Measurements from ENCODE around the gene WIPF3. TPM values are rescaled to one million over a fixed set of nuclear protein-coding genes. Genes with fewer than 3 reads are reported as not detected.

Gene WIPF3
- total and polyA plus RNA-seq, 2 of the 4 experiments (the other 2 are of a cell fraction): not detected

GRCh38 chr7:29840701-29841100 is 34.4 kb downstream of the WIPF3 start:
- DNase-seq: no peak
- no peaks in the 10 kb centered on the region for H3K79me1 ChIP-seq (ENCODE audit: low read depth in 1 of 2, low read length in 2 of 2)
- peaks cover 4% of the 10 kb centered on the region for H3K27me3 ChIP-seq (ENCODE audit: control insufficient read depth, insufficient read depth, low read length)
- no peak overlapping the region for H3K14ac ChIP-seq (replicated peaks; ENCODE audit: low read depth, low read length)
- no peak overlapping the region for H3K56ac ChIP-seq (ENCODE audit: extremely low read depth, insufficient read depth, low read length)
- no peak overlapping the region for H2AK9ac ChIP-seq (replicated peaks; ENCODE audit: low read depth, low read length, poor library complexity)
- no peak overlapping the region for H4K5ac ChIP-seq (ENCODE audit: low read depth, low read length)
- no peak for TF ChIP-seq USF2 (IDR thresholded peaks at IDR 0.05; ENCODE audit: low read depth, low read length)
- TF ChIP-seq ELK1 (IDR thresholded peaks at IDR 0.05; ENCODE audit: borderline replicate concordance, low read depth, low read length): no peak
- no peak for TF ChIP-seq RCOR1 (IDR thresholded peaks at IDR 0.05; ENCODE audit: insufficient replicate concordance, low read length)
- TF ChIP-seq RFX5 (IDR thresholded peaks at IDR 0.05; ENCODE audit: low read depth, low read length): no peak
- TF ChIP-seq FOS (IDR thresholded peaks at IDR 0.05; ENCODE audit: low read depth, low read length): no peak
- TF ChIP-seq RAD21 (IDR thresholded peaks at IDR 0.05; ENCODE audit: low read length): no peak
- no peak for TF ChIP-seq CHD1 (IDR thresholded peaks at IDR 0.05; ENCODE audit: low read depth, low read length)
- TF ChIP-seq SMC3 (IDR thresholded peaks at IDR 0.05; ENCODE audit: low read depth, low read length): no peak
- TF ChIP-seq CTCF (conservative IDR thresholded peaks at IDR 0.05; ENCODE audit: low read depth, low read length): no peak
- no peak for TF ChIP-seq NFE2L2 (IDR thresholded peaks at IDR 0.05; ENCODE audit: low read depth, low read length)
- no peak for TF ChIP-seq CEBPB (IDR thresholded peaks at IDR 0.05; ENCODE audit: low read depth, low read length)
- no peak for TF ChIP-seq POLR2A (IDR thresholded peaks at IDR 0.05; ENCODE audit: low read depth, low read length)
- no peak for TF ChIP-seq MAZ (IDR thresholded peaks at IDR 0.05; ENCODE audit: borderline replicate concordance, low read depth, low read length)
- no peak for TF ChIP-seq BHLHE40 (IDR thresholded peaks at IDR 0.05; ENCODE audit: low read depth, low read length)
- TF ChIP-seq MXI1 (IDR thresholded peaks at IDR 0.05; ENCODE audit: borderline replicate concordance, low read depth, low read length): no peak
- no peak for TF ChIP-seq MAFK (IDR thresholded peaks at IDR 0.05; ENCODE audit: low read depth, low read length)
- no peak overlapping the region for H4K8ac ChIP-seq (ENCODE audit: low read depth in 2 of 2, low read length in 2 of 2)
- H2AFZ ChIP-seq (replicated peaks; ENCODE audit: low read length, poor library complexity): no peak overlapping the region
- H2BK5ac ChIP-seq (ENCODE audit: low read depth, low read length, poor library complexity, severe bottlenecking): no peak overlapping the region
- ChIA-PET CTCF (no interaction called here), POLR2A (ENCODE audit: unreplicated experiment) (no interaction called here)
- H3K4me1 ChIP-seq (ENCODE audit: control insufficient read depth, insufficient read depth, low read length): no peaks in the 10 kb centered on the region
- H3K4ac ChIP-seq (ENCODE audit: low read depth, low read length): no peak overlapping the region
- in situ Hi-C loops (cut with MboI; ENCODE audit: low sequenced_read_pairs) (no loop called here), intact Hi-C loops (cut with micrococcal nuclease) (no loop called here), dilution Hi-C loops (cut with HindIII; ENCODE audit: low sequenced_read_pairs, unreplicated experiment) (no loop called here)
- no peak overlapping the region for H3K18ac ChIP-seq (ENCODE audit: low read depth, low read length)
- no peak overlapping the region for H3K23ac ChIP-seq (ENCODE audit: low read depth, low read length)
- H3K9ac ChIP-seq (ENCODE audit: low read depth, low read length): no peak overlapping the region
- no peaks in the 10 kb centered on the region for H3K9me3 ChIP-seq (ENCODE audit: control insufficient read depth, insufficient read depth, low read length)
- no peak for ATAC-seq (ENCODE audit: low read depth)
- no peak overlapping the region for H3K27ac ChIP-seq (ENCODE audit: insufficient read depth, low read length)
- H2BK20ac ChIP-seq (ENCODE audit: low read depth, low read length): no peak overlapping the region
- BruUV-seq (replicated peaks): no TSS peak
- no peak overlapping the region for H3K4me2 ChIP-seq (ENCODE audit: low read depth, low read length)
- no peaks in the 10 kb centered on the region for H4K20me1 ChIP-seq (ENCODE audit: insufficient read depth, low read length)
- no peaks in the 10 kb centered on the region for H3K9me1 ChIP-seq (ENCODE audit: insufficient read depth, low read length)
- no peak overlapping the region for H2BK15ac ChIP-seq (ENCODE audit: low read depth, low read length)
- no peak overlapping the region for H2BK120ac ChIP-seq (ENCODE audit: low read depth, low read length)
- H4K91ac ChIP-seq (ENCODE audit: insufficient read depth, low read depth, low read length): no peak overlapping the region
- no peak overlapping the region for H3K4me3 ChIP-seq (ENCODE audit: insufficient read depth, low read depth, low read length)
- 60% methylated on average over 1 of the region's 6 CpGs; no CpG with 5 or more reads in 1 of the 2 experiments for WGBS, 2 experiments (ENCODE audit: extremely low coverage in 2 of 2, insufficient read length in 1 of 2)
- no peak overlapping the region for H2AK5ac ChIP-seq (ENCODE audit: low read depth, low read length)
- no peaks in the 10 kb centered on the region for H3K36me3 ChIP-seq (ENCODE audit: control insufficient read depth, insufficient read depth, low read length)

Data from IMR-90 (cell line).